Uterus (tissue), 4 donors: ENCODE results near the gene CFDP1. TPM values are rescaled to one million over a fixed set of nuclear protein-coding genes. Genes with fewer than 3 reads are reported as not detected.

Experiments used
- DNase-seq, 2 donors: peaks; one replicate each; pipeline ENCODE4 v3.0.0-alpha.2; 2019 to 2020
- H3K27ac ChIP-seq, 2 donors: fragments of 200-600 bp; sonication (generic); 1 replicate in 1 of 2; 2 replicates in 1 of 2; pipeline ENCODE4 v1.5.1; 2016 to 2018
- H3K27me3 ChIP-seq, 2 donors: fragments of 200-600 bp; sonication (generic); one replicate each; pipeline ENCODE4 v1.5.1; 2018 to 2019; ENCODE audit warnings: control low read depth in 1 of 2
- H3K36me3 ChIP-seq, 2 donors: fragments of 200-600 bp; sonication (generic); one replicate each; pipeline ENCODE4 v1.5.1; 2019; ENCODE audit warnings: control low read depth in 1 of 2
- H3K4me1 ChIP-seq, 2 donors: fragments of 200-600 bp; sonication (generic); one replicate each; pipeline ENCODE4 v1.5.1; 2018 to 2019; ENCODE audit warnings: control low read depth in 1 of 2
- H3K4me3 ChIP-seq, 2 donors: fragments of 200-600 bp; sonication (generic); 1 replicate in 1 of 2; 2 replicates in 1 of 2; pipeline ENCODE4 v1.5.1; 2018 to 2019; ENCODE audit warnings: mild to moderate bottlenecking in 1 of 2
- H3K9me3 ChIP-seq, 2 donors: fragments of 200-600 bp; sonication (generic); one replicate each; pipeline ENCODE4 v1.5.1; 2019; ENCODE audit warnings: control low read depth in 1 of 2
- CTCF ChIP-seq, 4 experiments: fragments of 200-600 bp in 2 of 4; fragments of 450-650 bp in 2 of 4; sonication (generic) in 2 of 4; IDR thresholded peaks; one replicate each; pipeline ENCODE4 v1.5.1; 2016 to 2019; ENCODE audit warnings: antibody characterized with exemption in 4 of 4, mild to moderate bottlenecking in 2 of 4, moderate library complexity in 1 of 4
- POLR2A ChIP-seq, 2 donors: fragments of 450-650 bp; IDR thresholded peaks; one replicate each; pipeline ENCODE4 v1.6.1; 2016; ENCODE audit warnings: antibody characterized with exemption in 2 of 2, mild to moderate bottlenecking in 1 of 2, moderate library complexity in 1 of 2
- intact Hi-C: fragments of 100-400 bp; cut with DNase I; formaldehyde crosslinking; loops from one replicate; pipeline ENCODE4 v1.15.1; 2023; ENCODE audit warnings: low total_unique reads
- total RNA-seq, 4 donors: library from RNA; depleted of rRNA in 3 of 4; stranded (reverse); fragments of >200 nt in 3 of 4; gene quantifications; one replicate each; pipeline versions ENCODE4 v1.1.0 to v1.2.4, GENCODE V29; 2014 to 2023
- donor health status: DM: yes; HTN: yes; CAD: no.

The CFDP1 gene
- total RNA-seq, 4 donors from 2014 or later, result 22.3 to 90.8 (median 73.4) TPM

- no peak for DNase-seq
- Histone ChIP-seq H3K9me3 (no peaks in the 10 kb centered on the region), H3K27ac (no peak overlapping the region), H3K4me1 (peaks cover 0 to 21% of the 10 kb centered on the region in 2 donors), H3K4me3 (no peak overlapping the region), H3K27me3 (no peaks in the 10 kb centered on the region), H3K36me3 (no peaks in the 10 kb centered on the region)
- intact Hi-C loops, result no loop called here
- TF ChIP-seq POLR2A (IDR thresholded peaks at IDR 0.05) (no peak), CTCF (IDR thresholded peaks at IDR 0.05) (no peak)
Observed at GRCh38 chr16:75345711-75346110, 87.6 kb downstream of the CFDP1 start.

GRCh38 chr16:75343941-75344340, 89.4 kb downstream of the CFDP1 start:
- H3K27ac ChIP-seq, result no peak overlapping the region

GRCh38 chr16:75343286-75343685, 90.0 kb downstream of the CFDP1 start:
- peaks cover 0 to 21% of the 10 kb centered on the region in 2 donors for H3K4me1 ChIP-seq
- no peaks in the 10 kb centered on the region for H3K27me3 ChIP-seq
- TF ChIP-seq CTCF (IDR thresholded peaks at IDR 0.05) (no peak), POLR2A (IDR thresholded peaks at IDR 0.05) (no peak)
- no peak overlapping the region for H3K4me3 ChIP-seq
- H3K27ac ChIP-seq, result peak overlapping the region; percentile 57 to 64
- DNase-seq, result no peak
- H3K36me3 ChIP-seq, result no peaks in the 10 kb centered on the region
- no peaks in the 10 kb centered on the region for H3K9me3 ChIP-seq
- intact Hi-C loops, result no loop called here

More at GRCh38 chr16:75343941-75344340, 89.4 kb downstream of the CFDP1 start:
- no peaks in the 10 kb centered on the region for H3K36me3 ChIP-seq
- no peaks in the 10 kb centered on the region for H3K27me3 ChIP-seq
- DNase-seq, result no peak
- peaks cover 0 to 21% of the 10 kb centered on the region in 2 donors for H3K4me1 ChIP-seq
- intact Hi-C loops, result no loop called here
- TF ChIP-seq CTCF (IDR thresholded peaks at IDR 0.05), result no peak
- no peak for TF ChIP-seq POLR2A (IDR thresholded peaks at IDR 0.05)
- H3K9me3 ChIP-seq, result no peaks in the 10 kb centered on the region
- H3K4me3 ChIP-seq, result no peak overlapping the region

- no peaks in the 10 kb centered on the region for H3K36me3 ChIP-seq
- H3K9me3 ChIP-seq, result no peaks in the 10 kb centered on the region
- intact Hi-C loops, result no loop called here
- H3K27ac ChIP-seq, result peak overlapping the region; percentile 57 to 64
- peak in 1 of 2 donors; percentile 52 for DNase-seq
- TF ChIP-seq CTCF (IDR thresholded peaks at IDR 0.05) (no peak), POLR2A (IDR thresholded peaks at IDR 0.05) (no peak)
- H3K27me3 ChIP-seq, result no peaks in the 10 kb centered on the region
- peaks cover 0 to 21% of the 10 kb centered on the region in 2 donors for H3K4me1 ChIP-seq
- H3K4me3 ChIP-seq, result no peak overlapping the region
Observed at GRCh38 chr16:75342308-75342811, 90.9 kb downstream of the CFDP1 start.

- H3K4me1 ChIP-seq, result peaks cover 0 to 21% of the 10 kb centered on the region in 2 donors
- TF ChIP-seq POLR2A (IDR thresholded peaks at IDR 0.05), result no peak
- no peak for TF ChIP-seq CTCF (IDR thresholded peaks at IDR 0.05)
- H3K27ac ChIP-seq, result peak overlapping the region; percentile 57 to 64
- intact Hi-C loops, result no loop called here
- no peak for DNase-seq
- H3K9me3 ChIP-seq, result no peaks in the 10 kb centered on the region
- H3K27me3 ChIP-seq, result no peaks in the 10 kb centered on the region
- H3K36me3 ChIP-seq, result no peaks in the 10 kb centered on the region
- no peak overlapping the region for H3K4me3 ChIP-seq
Observed at GRCh38 chr16:75341564-75342307, 91.6 kb downstream of the CFDP1 start.
